ACHN (cell line): ENCODE data around the gene BEST1.
"Not testable (repeated sequence)": the region's sequence is repeated elsewhere in the genome, so short reads cannot be mapped to it uniquely, and the experiment has no call there.

ENCODE experiments used
- DNase-seq: peaks from one replicate; pipeline ENCODE4 v3.0.0-alpha.2; 2015
- in situ Hi-C: cut with HindIII; loops from 2 replicates; pipeline ENCODE4 v1.10.0; 2017; ENCODE audit warnings: low sequenced_read_pairs, low pct_ligation_motif_present, low pct_unique_long_range_greater_than_20kb

Gene BEST1

GRCh38 chr11:61959114-61959513 lies 9.0 kb downstream of the BEST1 start:
- no peak for DNase-seq
- in situ Hi-C loops = no loop called here

- no peak for DNase-seq
- in situ Hi-C loops = no loop called here
Measured at GRCh38 chr11:61959678-61960077, 9.5 kb downstream of the BEST1 start.

GRCh38 chr11:61960532-61960931 lies 10.4 kb downstream of the BEST1 start:
- no peak for DNase-seq
- in situ Hi-C loops = no loop called here

GRCh38 chr11:61961570-61962212 lies 11.5 kb downstream of the BEST1 start:
- in situ Hi-C loops = no loop called here
- DNase-seq = peak; percentile 94

- DNase-seq = no peak
- in situ Hi-C loops = no loop called here
Measured at GRCh38 chr11:61962213-61963015, 12.3 kb downstream of the BEST1 start.

DNA sequence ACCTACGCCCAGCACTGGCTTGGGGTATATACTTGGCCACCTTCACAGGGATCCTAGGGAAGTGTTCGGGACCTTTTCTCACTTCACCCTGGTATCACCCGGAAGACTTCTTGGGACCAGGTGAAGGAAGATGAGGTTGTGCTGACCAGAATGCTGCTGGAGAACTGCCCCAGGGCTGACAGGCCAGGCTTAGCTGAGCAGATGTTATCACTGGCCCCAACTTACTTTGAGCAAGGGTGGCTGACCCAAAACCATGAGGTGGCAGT lies 12.8 kb downstream of the BEST1 start:
- in situ Hi-C loops = no loop called here
- DNase-seq = no peak

GRCh38 chr11:61963282-61964057 lies 13.3 kb downstream of the BEST1 start:
- DNase-seq = peak; percentile 30

GRCh38 chr11:61964058-61964665 lies 14.0 kb downstream of the BEST1 start:
- DNase-seq = no peak
- in situ Hi-C loops = no loop called here

More at GRCh38 chr11:61963282-61964057, 13.3 kb downstream of the BEST1 start:
- in situ Hi-C loops = no loop called here

DNA sequence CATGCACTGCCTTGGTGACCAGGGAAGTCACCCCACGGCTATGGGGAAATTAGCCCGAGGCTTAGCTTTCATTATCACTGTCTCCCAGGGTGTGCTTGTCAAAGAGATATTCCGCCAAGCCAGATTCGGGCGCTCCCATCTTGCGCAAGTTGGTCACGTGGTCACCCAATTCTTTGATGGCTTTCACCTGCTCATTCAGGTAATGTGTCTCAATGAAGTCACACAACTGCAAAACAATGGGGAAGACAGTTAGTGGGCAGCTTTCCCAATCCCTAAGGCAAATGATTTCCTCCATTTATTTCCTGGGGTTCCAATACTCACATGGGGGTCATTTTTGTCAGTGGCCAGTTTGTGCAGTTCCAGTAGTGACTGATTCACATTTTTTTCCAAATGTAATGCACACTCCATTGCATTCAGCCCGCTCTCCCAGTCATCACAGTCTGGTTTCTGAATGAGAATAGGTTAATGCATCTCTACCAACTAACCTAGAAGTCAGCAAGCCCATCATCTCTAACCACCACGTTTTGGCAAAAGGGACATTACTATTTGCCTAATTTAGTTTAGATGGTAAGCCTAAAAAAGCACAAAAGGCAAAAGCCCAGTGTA lies 14.6 kb downstream of the BEST1 start:
- in situ Hi-C loops, DNase-seq: not testable (repeated sequence)

DNA sequence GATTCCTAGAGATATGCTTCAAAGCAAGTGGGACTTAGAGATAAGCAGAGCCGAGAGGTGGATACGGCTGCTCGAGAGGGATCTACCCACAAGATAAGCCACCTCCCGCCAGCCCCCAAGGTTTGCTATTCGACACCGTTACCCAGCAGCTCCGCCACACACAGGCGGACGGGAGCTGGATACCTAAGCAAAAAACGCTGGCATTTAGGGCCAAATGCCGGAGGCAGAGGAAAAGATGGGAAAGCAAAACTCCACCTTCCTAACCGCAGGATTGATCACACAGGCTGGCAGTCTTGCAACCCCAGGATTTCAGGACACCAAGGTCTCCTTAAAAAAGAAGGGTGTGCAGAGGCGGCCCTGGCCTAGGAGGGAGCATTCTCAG lies 16.6 kb downstream of the BEST1 start:
- in situ Hi-C loops = no loop called here
- DNase-seq = no peak

DNA sequence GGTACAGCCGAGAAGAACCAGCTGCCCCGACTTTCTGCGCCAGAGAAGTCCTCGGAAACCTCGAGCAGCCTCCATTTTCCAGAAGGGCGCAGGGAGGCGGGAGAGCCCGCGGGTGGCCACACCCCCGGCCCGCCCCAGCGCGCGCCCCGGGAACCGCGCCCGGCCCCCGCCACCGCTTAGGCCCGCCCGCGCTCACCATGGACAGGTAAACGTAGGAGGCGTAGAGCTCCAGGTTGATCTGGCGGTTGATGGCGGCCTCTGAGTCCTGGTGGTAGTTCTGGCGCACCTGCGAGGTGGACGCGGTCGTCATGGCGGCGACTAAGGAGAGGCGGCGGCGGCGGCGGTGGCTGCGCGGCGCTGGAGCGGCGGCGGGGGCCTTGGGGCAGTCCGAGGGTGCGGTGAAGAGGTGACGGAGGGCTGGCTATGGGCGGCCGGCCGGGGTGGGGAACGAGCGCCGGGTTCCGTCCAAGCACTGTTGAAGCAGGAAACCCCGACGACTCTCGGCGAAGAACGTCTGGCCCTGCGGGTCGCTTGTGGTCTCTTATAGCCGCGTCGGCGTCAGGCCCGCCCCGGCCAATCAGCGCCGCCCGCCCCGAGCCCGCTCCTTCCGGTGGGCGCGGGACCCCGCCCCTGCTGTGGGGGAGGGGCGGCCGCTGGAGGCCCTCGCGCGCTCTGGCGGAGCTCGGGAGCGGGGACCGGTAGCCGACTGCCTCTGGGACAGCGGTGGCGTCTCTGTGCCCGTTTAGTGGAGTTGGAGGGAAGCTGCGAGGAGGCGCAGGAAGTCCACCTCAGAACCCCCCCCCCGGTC lies 17.2 kb downstream of the BEST1 start, which contains the start of gene FTH1:
TSS of gene FTH1 (minus strand) at position 519 of the 808 bp plus-strand sequence. CDS start at position 310, 209 bp downstream.
- in situ Hi-C loops = no loop called here
- DNase-seq = peak; percentile 86

DNA sequence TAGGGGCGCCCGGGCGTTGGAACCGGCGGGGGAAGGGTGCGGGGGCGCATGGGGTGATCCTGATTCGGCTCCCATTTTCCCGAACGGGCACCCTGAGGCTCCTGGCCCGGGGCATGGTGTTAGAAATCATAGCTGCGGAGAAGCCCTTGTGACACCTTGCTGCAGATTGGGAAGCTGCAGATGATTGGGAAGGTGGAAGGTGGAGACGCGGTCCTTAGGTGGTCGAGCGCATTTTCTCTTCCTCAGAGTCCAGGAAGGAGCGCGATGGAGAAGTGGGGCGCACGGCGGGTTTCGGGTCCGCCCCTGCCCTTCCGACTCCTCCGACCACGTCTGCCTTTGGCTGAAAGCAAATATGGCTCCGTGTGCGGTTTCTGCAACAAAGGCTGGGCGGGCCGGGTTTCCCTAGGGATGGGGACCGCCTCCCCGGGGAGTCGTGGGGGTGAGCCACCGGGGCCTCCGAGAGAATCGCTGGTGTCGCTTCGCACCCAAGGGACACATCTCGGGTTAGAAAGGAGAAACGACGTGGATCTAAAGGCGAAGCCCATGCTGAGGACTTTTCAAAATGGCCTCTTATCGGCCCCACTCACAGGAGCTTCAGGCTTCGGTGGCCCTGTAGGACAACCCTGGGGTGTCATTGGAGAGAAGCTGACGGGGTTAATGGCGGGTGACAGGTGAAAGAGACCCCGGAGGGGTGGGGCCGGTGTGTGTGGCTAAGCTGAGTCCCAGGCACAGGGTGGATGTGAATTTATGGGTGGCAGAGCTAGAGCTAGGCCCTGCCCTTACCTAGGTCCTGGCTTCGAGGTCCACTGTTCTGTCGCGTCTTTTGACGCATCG lies 18.0 kb downstream of the BEST1 start:
- DNase-seq = peak; percentile 26
- in situ Hi-C loops = no loop called here

DNA sequence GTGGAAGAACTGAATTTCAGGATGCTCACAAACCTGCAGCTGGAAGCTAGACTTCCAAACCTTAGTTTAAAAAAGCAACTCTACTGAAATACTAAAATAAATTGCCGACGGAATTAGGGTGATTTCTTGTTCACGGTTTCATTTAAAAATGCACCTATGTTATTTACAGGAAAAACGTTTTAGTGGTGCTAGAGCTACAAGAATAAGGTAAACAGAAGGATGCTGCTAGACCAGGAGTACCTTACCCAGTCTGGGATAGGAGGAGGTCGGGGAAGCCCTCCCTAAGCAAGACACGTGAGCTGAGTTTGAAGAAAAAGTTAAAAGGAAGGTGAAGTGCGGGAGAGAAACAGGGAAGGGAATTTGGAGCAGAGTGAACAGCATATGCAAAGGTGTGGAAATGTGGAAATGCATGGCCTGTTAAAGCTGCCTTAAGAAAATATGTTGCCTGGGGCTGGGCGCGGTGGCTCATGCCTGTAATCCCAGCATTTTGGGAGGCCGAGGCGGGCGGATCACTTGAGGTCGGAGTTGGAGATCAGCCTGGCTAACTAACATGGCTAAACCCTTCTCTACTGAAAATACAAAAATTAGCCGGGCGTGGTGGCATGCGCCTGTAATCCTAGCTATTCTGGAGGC lies 18.7 kb downstream of the BEST1 start:
- no peak for DNase-seq
- in situ Hi-C loops = no loop called here

DNA sequence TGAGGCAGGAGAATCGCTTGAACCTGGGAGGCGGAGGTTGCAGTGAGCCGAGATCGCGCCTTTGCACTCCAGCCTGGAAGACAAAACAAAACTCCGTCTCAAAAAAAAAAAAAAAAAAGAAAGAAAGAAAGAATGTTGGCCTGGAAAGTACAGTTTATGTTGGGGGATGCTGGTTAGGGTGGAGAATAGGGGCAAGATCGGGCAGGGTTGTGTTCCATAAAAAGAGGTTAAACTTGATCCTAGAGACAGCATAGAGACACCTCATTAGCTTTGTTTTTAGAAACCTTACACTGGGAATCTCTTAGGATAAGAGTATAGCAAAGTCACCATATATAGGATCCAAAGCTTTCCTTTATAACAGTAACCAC lies 19.2 kb downstream of the BEST1 start:
- DNase-seq = no peak
- in situ Hi-C loops = no loop called here

DNA sequence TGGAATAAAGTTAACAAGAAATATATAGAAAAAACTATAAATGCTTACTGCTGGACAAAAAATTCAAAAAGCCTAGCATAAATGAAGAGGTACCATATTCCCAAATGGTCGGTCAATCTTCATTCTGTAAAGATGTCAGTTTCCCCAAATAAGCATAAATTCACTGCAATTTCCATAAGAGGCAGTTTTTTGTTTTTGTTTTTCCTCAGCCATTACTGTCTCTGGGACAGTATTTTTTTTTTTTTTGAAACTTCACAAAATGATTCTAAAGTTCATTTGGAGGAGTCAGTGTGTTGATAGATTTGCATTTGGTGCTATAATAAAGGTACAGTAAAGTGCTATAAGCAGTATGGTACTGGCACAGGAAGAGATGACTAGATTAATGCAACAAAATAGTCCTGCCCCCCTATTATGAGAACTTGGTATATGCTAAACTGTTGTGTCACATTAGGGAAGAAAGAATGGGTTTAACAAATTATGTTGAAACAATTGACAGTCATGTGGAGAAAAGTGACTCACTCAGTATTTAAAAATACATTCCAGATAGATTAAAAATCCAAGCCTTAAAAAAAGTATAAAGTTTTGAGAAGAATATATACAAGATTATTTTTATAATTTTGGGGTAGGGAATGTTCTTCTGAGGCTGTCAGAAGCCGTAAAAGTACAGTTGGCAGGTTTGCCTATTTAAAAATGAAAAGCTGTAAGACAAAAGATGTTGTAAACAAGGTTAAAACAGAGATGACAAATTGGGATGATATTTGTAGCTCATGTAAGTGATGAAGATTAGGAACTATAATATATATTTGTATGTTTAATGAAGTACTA lies 19.9 kb downstream of the BEST1 start:
- in situ Hi-C loops = no loop called here
- no peak for DNase-seq
